GM23338 (cell line): Measurements from ENCODE around the gene CYTH3. TPM values are rescaled to one million over a fixed set of nuclear protein-coding genes. Genes with fewer than 3 reads are reported as not detected.

Experiments
- ATAC-seq: fragments of 200-7000 bp; cut with Tn5 transposase; 3 replicates; pipeline ENCODE4 v1.9.1; 2020
- DNase-seq: peaks from one replicate; pipeline ENCODE4 v3.0.0-alpha.2; 2015; ENCODE audit warnings: low spot score
- H2AFZ ChIP-seq: fragments of 200-600 bp; sonication (generic); 2 replicates; pipeline ENCODE4 v1.8.0; 2016; ENCODE audit warnings: antibody characterized with exemption, mild to moderate bottlenecking, moderate library complexity
- H3F3A ChIP-seq: fragments of 200-600 bp; sonication (generic); replicated peaks from 2 replicates; pipeline ENCODE4 v1.8.0; 2017; ENCODE audit warnings: antibody characterized with exemption, mixed run types, low read depth
- H3K27ac ChIP-seq: fragments of 200-600 bp; sonication (generic); 2 replicates; pipeline ENCODE4 v1.6.1; 2016; ENCODE audit warnings: low read depth
- H3K27me3 ChIP-seq: fragments of 200-600 bp; sonication (generic); 2 replicates; pipeline ENCODE4 v1.8.0; 2016; ENCODE audit warnings: mild to moderate bottlenecking, mixed run types, moderate library complexity; ENCODE audit not compliant: insufficient read depth
- H3K36me3 ChIP-seq: fragments of 200-600 bp; sonication (generic); 2 replicates; pipeline ENCODE4 v1.8.0; 2016; ENCODE audit warnings: mild to moderate bottlenecking; ENCODE audit not compliant: insufficient read depth
- H3K4me1 ChIP-seq: fragments of 200-600 bp; sonication (generic); 2 replicates; pipeline ENCODE4 v1.8.0; 2016; ENCODE audit warnings: mild to moderate bottlenecking, moderate library complexity; ENCODE audit not compliant: insufficient read depth
- H3K4me2 ChIP-seq: fragments of 200-600 bp; sonication (generic); 2 replicates; pipeline ENCODE4 v1.7.1; 2017; ENCODE audit warnings: mixed run types
- H3K4me3 ChIP-seq: fragments of 200-600 bp; sonication (generic); 2 replicates; pipeline ENCODE4 v1.6.1; 2016; ENCODE audit warnings: mixed run types
- H3K79me2 ChIP-seq: fragments of 200-600 bp; sonication (generic); replicated peaks from 2 replicates; pipeline ENCODE4 v1.8.0; 2017; ENCODE audit warnings: mild to moderate bottlenecking; ENCODE audit not compliant: insufficient read depth
- H3K9me2 ChIP-seq: fragments of 200-600 bp; sonication (generic); 2 replicates; pipeline ENCODE4 v1.8.0; 2017; ENCODE audit not compliant: insufficient read depth
- H4K20me1 ChIP-seq: fragments of 200-600 bp; sonication (generic); replicated peaks from 2 replicates; pipeline ENCODE4 v1.8.0; 2017; ENCODE audit warnings: mild to moderate bottlenecking; ENCODE audit not compliant: insufficient read depth
- H3K27ac Mint-ChIP-seq: 2 replicates; pipeline ENCODE4 v1.8.0; 2020; ENCODE audit warnings: inconsistent platforms, mild to moderate bottlenecking, moderate library complexity, mixed read lengths
- H3K27me3 Mint-ChIP-seq: 3 replicates; pipeline ENCODE4 v1.8.0; 2022; ENCODE audit warnings: low read depth, mild to moderate bottlenecking, moderate library complexity, mixed read lengths, inconsistent platforms; ENCODE audit not compliant: insufficient read depth, poor library complexity
- H3K36me3 Mint-ChIP-seq: 3 replicates; pipeline ENCODE4 v1.8.0; 2021; ENCODE audit warnings: low read depth, mild to moderate bottlenecking, inconsistent platforms, moderate library complexity, mixed read lengths
- H3K4me1 Mint-ChIP-seq: 3 replicates; pipeline ENCODE4 v1.8.0; 2020; ENCODE audit warnings: mild to moderate bottlenecking, inconsistent platforms, mixed read lengths
- H3K4me3 Mint-ChIP-seq: 3 replicates; pipeline ENCODE4 v1.8.0; 2021; ENCODE audit warnings: moderate library complexity, mild to moderate bottlenecking, inconsistent platforms, mixed read lengths
- H3K9me3 Mint-ChIP-seq: 3 replicates; pipeline ENCODE4 v1.8.0; 2020; ENCODE audit warnings: moderate library complexity, mild to moderate bottlenecking, inconsistent platforms, mixed read lengths
- CREB1 ChIP-seq: fragments of 250-450 bp; sonication (Bioruptor Pico); IDR thresholded peaks from 2 replicates; pipeline ENCODE4 v1.5.0; 2020; ENCODE audit warnings: low read depth, mild to moderate bottlenecking, moderate library complexity
- CTCF ChIP-seq, 2 experiments: fragments of 200-600 bp in 1 of 2; sonication (generic) in 1 of 2; conservative IDR thresholded peaks; 2 replicates each; pipeline versions ENCODE4 v1.5.1 to v1.6.1; 2016 to 2017; ENCODE audit warnings: antibody characterized with exemption in 2 of 2, low read depth in 2 of 2, mild to moderate bottlenecking in 2 of 2, moderate library complexity in 1 of 2
- ETS1 ChIP-seq: IDR thresholded peaks from 2 replicates; pipeline ENCODE4 v1.6.1; 2016; ENCODE audit warnings: antibody characterized with exemption
- EZH2 ChIP-seq: fragments of 200-600 bp; sonication (generic); IDR thresholded peaks from one replicate; pipeline ENCODE4 v1.8.0; 2017; ENCODE audit warnings: antibody characterized with exemption, mild to moderate bottlenecking, low read depth; ENCODE audit not compliant: unreplicated experiment
- EZH2phosphoT487 ChIP-seq: fragments of 200-600 bp; sonication (generic); IDR thresholded peaks from one replicate; pipeline ENCODE4 v1.8.1; 2018; ENCODE audit warnings: antibody characterized with exemption; ENCODE audit not compliant: unreplicated experiment
- JUNB ChIP-seq: IDR thresholded peaks from one replicate; pipeline ENCODE4 v1.6.1; 2016; ENCODE audit warnings: antibody characterized with exemption; ENCODE audit not compliant: unreplicated experiment
- NANOG ChIP-seq: IDR thresholded peaks from 2 replicates; pipeline ENCODE4 v1.6.1; 2016; ENCODE audit warnings: antibody characterized with exemption, borderline replicate concordance
- POLR2AphosphoS5 ChIP-seq: IDR thresholded peaks from 2 replicates; pipeline ENCODE4 v1.6.1; 2016; ENCODE audit warnings: antibody characterized with exemption, low read depth
- REST ChIP-seq: IDR thresholded peaks from one replicate; pipeline ENCODE4 v1.6.1; 2018; ENCODE audit warnings: antibody characterized with exemption; ENCODE audit not compliant: unreplicated experiment
- STAT1 ChIP-seq: IDR thresholded peaks from one replicate; pipeline ENCODE4 v1.6.1; 2016; ENCODE audit warnings: antibody characterized with exemption; ENCODE audit not compliant: unreplicated experiment
- ZNF114 ChIP-seq: fragments of 250-450 bp; sonication (Bioruptor Pico); IDR thresholded peaks from 2 replicates; pipeline ENCODE4 v1.5.0; 2020; ENCODE audit warnings: mild to moderate bottlenecking, moderate library complexity
- ZNF331 ChIP-seq: fragments of 250-450 bp; sonication (Bioruptor Pico); IDR thresholded peaks from 2 replicates; pipeline ENCODE4 v1.5.0; 2020; ENCODE audit warnings: low read depth, mild to moderate bottlenecking, moderate library complexity
- ZNF462 ChIP-seq: fragments of 250-450 bp; sonication (Bioruptor Pico); IDR thresholded peaks from 2 replicates; pipeline ENCODE4 v1.5.0; 2020; ENCODE audit warnings: mild to moderate bottlenecking, moderate library complexity
- polyA plus RNA-seq: library from polyadenylated mRNA; unstranded; fragments of >200 nt; fragmentation: Nextera tagmentation; extraction: Ambion mirVana; gene quantifications from 2 replicates; pipeline ENCODE4 v1.2.1, GENCODE V29; 2016
- total RNA-seq: library from RNA; depleted of rRNA; stranded (reverse); fragments of >200 nt; shearing (Covaris generic); gene quantifications from 2 replicates; pipeline ENCODE4 v1.2.3, GENCODE V29; 2014

Gene CYTH3
- total and polyA plus RNA-seq, 2 experiments from 2014 or later = 4.6 to 15.3 TPM

- no peak overlapping the region for H3K27ac ChIP-seq
- H3K27me3 ChIP-seq = no peaks in the 10 kb centered on the region
- no peaks in the 10 kb centered on the region for H3F3A ChIP-seq
- ATAC-seq = no peak
- no peak overlapping the region for H3K27ac Mint-ChIP-seq
- H3K36me3 ChIP-seq = no peaks in the 10 kb centered on the region
- H2AFZ ChIP-seq = no peak overlapping the region
- no peaks in the 10 kb centered on the region for H3K9me3 Mint-ChIP-seq
- H3K27me3 Mint-ChIP-seq = peaks cover 2% of the 10 kb centered on the region
- no peaks in the 10 kb centered on the region for H3K4me1 Mint-ChIP-seq
- no peak overlapping the region for H3K4me2 ChIP-seq
- H4K20me1 ChIP-seq = no peaks in the 10 kb centered on the region
- H3K4me1 ChIP-seq = no peaks in the 10 kb centered on the region
- H3K36me3 Mint-ChIP-seq = no peaks in the 10 kb centered on the region
- no peak overlapping the region for H3K4me3 ChIP-seq
- H3K79me2 ChIP-seq = no peaks in the 10 kb centered on the region
- no peak overlapping the region for H3K4me3 Mint-ChIP-seq
- TF ChIP-seq STAT1 (no peak), ZNF462 (CRISPR knock-in tag) (no peak), REST (no peak), EZH2 (no peak), ZNF114 (CRISPR knock-in tag) (no peak), CTCF (conservative IDR thresholded peaks at IDR 0.05; ENCODE audit: low read depth in 2 of 2) (no peak), EZH2phosphoT487 (no peak), JUNB (no peak), NANOG (no peak), ZNF331 (no peak), ETS1 (no peak), CREB1 (CRISPR knock-in tag) (no peak), POLR2AphosphoS5 (no peak)
- no peak for DNase-seq
- H3K9me2 ChIP-seq = no peaks in the 10 kb centered on the region
These were observed 92.6 kb downstream of the CYTH3 start for GRCh38 chr7:6179620-6180343.
